ENCODE measurements around the gene LRRK1.

The LRRK1 gene

GRCh38 chr15:100939791-100940190, 20.6 kb downstream of the LRRK1 start:
- no peak for DNase-seq

DNA sequence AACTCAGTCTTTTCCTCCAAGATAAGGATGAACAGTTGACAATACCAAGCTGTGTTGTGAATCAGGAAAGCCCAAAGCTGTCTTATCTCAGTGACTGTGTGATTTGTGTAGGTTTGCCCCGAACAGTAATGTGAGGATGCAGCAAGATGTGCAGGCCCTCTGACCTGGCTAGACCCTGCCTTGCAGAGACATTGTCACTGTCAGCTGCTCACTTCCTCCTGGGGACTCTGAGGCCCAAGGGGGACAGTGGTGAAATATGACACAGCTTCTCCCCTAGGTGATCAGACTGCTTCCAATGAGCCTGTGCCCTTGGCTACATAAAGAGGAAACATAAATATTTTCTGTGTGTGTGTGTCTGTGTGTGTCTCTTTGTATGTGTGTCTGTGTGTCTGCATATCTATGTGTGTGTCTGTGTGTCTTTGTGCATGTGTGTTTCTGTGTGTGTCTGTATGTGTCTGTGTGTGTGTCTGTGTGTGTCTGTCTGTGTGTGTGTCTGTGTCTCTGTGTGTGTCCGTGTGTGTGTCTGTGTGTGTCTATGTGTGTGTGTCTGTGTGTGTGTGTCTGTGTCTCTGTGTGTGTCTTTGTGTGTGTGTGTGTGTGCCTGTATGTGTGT, 21.7 kb downstream of the LRRK1 start:
- peak; percentile 25 to 69 for DNase-seq

DNA sequence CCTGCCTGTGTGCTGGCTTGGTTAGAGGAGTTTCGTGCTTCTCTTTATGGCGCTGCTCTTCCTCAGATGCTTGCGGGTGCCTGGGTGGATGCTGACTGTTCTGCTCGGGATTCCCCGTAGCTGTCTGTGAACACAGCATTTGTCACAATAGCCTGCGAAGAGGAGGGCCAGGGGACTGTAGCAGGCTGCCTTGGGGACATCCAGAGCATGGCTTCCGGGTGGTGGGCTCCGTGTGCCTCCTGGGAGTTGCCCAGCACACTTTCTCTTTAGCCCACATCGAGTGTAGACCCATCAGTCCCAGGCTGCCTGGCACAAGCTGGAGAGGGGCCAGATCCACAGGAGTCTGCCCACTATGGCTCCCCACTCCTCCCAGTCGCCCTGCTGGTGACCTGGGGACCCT, 22.4 kb downstream of the LRRK1 start:
- peak in 1 of 2 donors; percentile 44 for DNase-seq

- DNase-seq = no peak
These were observed 23.7 kb downstream of the LRRK1 start for GRCh38 chr15:100942656-100943425.

GRCh38 chr15:100944244-100944895, 25.2 kb downstream of the LRRK1 start:
- DNase-seq = no peak

GRCh38 chr15:100944986-100945385, 25.8 kb downstream of the LRRK1 start:
- no peak for DNase-seq

GRCh38 chr15:100947760-100948429, 28.7 kb downstream of the LRRK1 start:
- no peak for DNase-seq

DNA sequence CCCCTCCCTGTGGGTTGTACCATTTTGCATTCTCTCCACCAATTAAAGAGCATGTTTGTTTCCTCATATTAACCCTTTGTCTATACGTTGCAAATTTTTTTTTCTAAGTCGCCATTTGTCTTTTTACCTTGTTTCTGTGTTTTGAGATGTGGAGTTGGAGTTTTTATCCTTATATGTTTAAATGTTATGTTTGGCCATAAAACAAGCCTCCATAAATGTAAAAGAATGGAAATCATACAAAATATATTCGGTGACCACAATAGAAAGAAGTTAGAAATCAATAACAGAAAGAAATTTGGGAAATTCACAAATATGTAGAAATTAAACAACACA, 29.2 kb downstream of the LRRK1 start:
- no peak for DNase-seq

DNA sequence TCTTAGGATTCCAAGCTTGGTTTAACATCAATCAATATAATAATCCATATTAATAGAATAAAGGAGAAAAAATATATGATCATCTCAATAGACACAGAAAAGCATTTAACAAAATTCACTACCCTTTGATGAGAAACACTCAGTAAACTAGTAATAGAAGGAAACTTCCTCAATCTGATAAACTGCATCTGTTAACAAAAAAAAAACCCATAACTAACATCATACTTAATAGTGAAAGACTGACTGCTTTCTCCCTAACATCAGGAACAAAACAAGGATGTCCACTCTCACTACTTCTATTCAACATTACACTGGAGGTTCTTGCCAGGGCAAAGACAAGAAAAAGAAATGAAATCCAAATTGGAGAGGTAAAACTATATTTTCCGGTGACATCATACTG, 30.5 kb downstream of the LRRK1 start:
- DNase-seq = no peak

GRCh38 chr15:100951965-100952364, 32.8 kb downstream of the LRRK1 start:
- no peak for DNase-seq

- DNase-seq = no peak
These were observed 33.4 kb downstream of the LRRK1 start for GRCh38 chr15:100952566-100952965.

DNA sequence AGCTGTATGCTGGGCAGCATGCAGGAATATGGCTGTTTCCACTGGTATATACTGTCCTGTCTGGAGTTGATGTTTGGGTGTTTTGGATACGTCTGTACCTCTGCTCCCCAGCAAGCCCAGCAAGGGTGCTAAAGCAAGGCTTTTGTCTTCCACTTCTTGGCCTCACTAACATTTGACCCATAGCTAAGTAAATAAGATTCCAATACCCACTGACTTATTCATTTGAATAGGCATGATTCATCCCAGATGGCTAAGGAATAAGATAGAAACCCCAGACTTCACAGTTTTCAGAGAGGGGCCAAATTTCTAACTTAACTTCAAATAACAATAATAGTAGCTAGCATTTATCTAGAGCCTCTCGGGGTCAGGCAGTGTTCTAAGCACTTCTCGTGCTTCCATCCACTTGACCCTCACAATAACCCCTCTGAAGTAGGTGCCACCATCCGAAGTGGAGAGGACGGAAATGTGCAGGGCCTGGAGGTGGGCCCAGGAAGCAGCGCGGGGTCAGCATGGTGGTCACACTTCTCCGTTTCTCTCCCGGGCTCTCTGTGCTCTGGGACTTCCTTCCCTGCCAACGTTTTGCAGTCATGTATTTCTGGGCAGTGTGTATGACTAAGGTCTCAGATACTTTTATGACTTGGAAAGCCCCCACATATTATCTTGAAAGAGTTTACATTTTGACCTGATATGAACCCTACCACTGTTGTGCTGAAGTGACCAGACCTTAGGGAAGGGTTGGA, 39.3 kb downstream of the LRRK1 start:
- no peak for DNase-seq

- DNase-seq = peak in 1 of 2 donors; percentile 17
These were observed 40.2 kb downstream of the LRRK1 start for GRCh38 chr15:100959066-100960050.

DNA sequence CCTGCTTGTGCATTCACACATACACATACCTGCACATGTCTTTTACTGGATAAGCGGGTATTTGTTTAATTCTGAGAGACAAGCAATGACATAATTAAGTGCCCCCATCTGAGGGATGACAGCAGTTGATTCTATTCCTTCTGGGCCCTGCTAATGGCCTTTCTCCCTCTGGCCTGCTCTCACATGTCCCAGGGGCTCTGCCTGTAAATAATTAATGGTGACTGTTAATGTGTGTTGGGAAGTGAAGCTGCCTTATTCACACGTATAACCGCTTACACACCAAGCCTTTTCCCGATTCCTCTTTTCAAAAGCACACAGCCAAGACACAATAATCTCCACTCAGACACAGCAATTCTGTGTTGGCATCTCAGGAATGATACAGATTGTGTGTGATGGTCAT, 47.8 kb downstream of the LRRK1 start:
- DNase-seq = no peak

GRCh38 chr15:100968050-100968966, 49.2 kb downstream of the LRRK1 start:
- no peak for DNase-seq

GRCh38 chr15:100972975-100973350, 53.8 kb downstream of the LRRK1 start:
- DNase-seq = no peak

DNA sequence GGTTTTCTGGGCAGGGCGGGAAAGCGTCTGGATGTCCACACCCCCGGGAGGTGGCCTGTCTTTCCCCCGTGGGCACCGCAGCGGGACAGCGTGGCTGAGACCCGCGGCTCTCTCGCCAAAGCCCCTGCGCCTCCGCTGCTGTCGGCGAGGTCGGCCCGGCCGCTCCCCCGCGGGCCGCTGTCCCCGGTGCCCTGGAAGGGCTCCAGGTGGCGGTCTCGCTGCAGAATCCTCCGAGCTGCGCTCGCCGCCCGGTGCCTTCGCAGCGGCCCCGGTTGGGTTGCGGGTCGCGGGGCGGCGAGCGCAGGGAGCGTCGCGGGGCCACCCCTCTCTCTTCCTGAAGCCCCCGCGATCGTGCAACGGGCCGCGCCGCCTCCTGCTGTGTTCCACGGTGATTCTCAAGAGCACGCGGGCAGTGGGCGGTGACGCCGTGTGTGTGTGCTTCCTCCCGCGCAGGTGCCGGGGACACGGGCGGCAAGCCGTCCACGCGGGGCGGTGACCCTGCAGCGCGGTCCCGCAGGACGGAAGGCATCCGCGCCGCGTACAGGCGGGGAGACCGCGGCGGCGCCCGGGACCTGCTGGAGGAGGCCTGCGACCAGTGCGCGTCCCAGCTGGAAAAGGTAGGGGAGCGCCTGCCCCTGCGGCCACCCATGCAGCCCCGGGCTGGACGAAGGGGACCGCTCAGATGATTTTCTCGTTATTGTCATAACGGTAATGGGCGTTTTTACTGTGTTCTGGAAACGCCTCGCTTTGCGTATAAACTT, 54.4 kb downstream of the LRRK1 start:
- no peak for DNase-seq

DNA sequence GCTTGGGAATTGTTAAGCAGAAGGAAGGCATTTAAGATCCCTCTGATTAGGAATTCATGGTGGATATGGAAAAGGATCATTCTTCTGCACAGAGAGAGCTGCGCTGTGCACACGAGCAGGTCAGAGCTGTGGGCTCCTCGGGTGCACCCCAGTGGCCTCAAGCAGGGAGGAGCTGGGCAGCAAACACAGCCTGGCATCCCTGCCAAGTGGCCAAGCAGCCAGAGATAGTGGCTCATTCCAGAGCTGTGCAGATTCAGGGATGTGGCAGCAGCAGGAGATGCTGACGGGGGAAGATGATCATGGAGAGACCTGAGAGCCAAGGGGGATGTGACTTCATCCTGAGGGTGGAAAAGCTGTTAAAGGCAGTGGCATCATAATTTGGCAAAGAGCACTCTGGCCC, 55.9 kb downstream of the LRRK1 start:
- no peak for DNase-seq

- DNase-seq = no peak
These were observed 61.4 kb downstream of the LRRK1 start for GRCh38 chr15:100980410-100981046.

Measured in CD4-positive, alpha-beta T cell treated with Interleukin-4 for 1 hour (primary cell).